A172 (cell line): ENCODE results near the gene TTC29. TPM values are rescaled to one million over a fixed set of nuclear protein-coding genes. Genes with fewer than 3 reads are reported as not detected.
"Not testable (repeated sequence)": the region's sequence is repeated elsewhere in the genome, so short reads cannot be mapped to it uniquely, and the experiment has no call there.

Experiments used
- DNase-seq: peaks from one replicate; pipeline ENCODE4 v3.0.0-alpha.2; 2015; ENCODE audit warnings: low spot score
- total RNA-seq: library from RNA; depleted of rRNA; stranded (reverse); fragments of >200 nt; shearing (Covaris generic); gene quantifications from 2 replicates; pipeline ENCODE4 v1.2.3, GENCODE V29; 2014

TTC29 gene
- total RNA-seq, 1 experiment from 2014 or later = not detected

- DNase-seq = no peak
Observed at GRCh38 chr4:146855761-146856160, 89.9 kb downstream of the TTC29 start.

DNA sequence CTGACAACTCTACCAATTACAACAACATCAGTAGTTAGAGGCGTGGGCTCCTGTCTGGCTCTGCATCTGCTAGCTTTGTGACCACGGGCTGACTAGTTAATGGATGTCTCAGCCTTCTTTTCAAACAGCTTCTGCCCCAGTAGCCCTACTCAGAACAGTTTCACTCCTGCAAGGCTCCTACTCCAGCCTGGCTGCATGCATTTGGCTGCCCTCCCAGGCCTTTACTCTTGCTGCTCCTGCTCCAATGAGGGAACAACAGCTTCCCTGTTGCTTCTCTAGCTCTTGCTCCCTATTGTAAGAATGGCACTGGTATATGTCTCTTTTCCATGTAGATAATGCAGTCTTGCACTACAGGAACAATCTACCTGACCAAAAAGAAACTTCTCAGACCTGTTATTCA is 93.3 kb downstream of the TTC29 start:
- no peak for DNase-seq

DNA sequence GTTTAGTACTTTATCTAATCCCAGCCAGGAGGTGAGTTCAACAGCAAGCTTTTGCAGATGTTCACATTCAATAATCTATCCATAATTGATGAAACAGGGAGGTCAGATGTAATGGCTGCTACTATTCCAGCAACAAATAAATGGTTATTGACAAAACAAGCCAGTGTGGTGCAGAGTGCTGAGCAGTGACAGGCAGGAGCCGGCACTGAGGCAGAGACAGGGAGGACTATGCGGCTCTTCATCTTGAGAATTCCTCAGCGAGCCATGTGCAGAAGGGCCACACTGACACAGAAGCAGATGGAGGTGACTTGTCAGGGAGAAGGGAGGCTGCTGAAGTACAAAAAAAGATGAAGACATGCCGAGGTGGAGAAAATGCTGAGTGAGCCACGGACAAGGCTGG is 98.3 kb downstream of the TTC29 start:
- DNase-seq = no peak

DNA sequence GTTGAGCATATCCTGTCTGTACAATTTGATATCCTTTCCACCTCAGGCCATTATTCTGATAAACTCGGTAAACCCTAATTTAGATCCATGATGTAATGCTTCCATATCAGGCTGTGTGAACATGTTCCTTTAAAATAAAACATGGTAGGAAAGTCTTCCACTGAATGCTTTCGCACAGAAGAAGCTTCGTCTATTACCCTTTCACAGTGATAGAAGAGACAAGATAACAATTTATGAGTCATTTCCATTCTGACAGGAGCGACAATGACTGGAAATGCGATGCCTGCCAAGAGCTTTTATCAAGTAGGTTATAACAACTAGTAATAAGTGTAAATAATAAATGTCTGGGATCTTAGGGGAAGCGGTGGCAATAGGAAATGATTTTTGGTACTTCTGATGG is 98.8 kb downstream of the TTC29 start:
- no peak for DNase-seq

DNA sequence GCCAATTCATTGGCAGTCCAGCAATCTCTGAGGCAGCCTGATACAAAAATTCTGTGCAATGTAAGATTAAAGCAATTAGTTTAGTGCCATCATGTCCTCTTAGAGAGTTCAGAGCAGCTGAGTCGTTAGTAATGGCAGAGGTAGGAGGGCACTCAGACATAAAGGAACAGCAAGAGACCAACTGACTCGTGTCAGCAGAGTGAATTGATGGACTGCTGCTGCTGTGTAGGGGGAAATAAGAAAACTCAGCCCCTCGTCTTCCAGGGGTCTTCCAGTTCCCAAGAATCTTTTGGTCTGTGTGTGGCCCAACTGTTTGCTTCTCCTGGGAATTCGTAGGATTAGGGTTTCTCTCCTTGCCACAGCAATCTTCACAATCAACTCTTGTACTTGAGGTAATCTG is 100.9 kb downstream of the TTC29 start:
- DNase-seq = no peak

DNA sequence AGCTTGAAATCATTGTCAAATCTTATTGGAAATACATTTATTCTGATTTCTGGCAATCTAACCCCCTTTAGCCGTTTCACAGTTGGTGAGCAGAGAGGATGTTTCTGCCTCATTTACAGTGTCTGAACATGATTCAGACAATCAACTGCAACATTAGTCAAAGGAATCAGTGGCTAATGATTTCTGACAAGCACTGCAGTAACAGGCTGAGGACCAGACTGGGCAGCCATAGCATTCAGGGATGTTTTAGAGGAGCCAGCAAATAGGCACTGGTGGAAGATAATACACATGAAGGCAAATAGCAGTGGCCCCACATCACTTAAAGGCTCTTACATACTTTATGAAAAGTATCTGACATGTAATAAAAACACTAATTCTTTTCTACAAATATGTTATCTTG is 102.8 kb downstream of the TTC29 start:
- DNase-seq = no peak

GRCh38 chr4:146840731-146841130 is 104.9 kb downstream of the TTC29 start:
- no peak for DNase-seq

DNA sequence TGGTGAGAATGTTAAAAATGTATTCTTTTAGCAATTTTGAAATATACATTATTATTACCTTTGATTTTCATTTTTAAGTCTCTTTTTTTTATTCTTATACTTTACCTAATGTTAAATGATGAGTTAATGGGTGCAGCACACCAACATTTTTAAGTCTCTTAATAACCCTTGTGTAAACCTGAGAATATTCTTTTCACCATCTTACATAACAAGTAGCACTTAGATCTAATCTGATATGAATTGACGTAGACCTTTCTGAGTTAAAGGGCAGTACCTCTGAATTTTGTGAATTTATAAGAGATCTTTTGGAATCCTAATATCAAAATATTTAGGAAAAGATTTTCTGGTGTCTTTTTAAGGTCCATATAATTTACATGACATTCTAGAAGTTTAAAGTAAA is 110.6 kb downstream of the TTC29 start:
- no peak for DNase-seq

DNA sequence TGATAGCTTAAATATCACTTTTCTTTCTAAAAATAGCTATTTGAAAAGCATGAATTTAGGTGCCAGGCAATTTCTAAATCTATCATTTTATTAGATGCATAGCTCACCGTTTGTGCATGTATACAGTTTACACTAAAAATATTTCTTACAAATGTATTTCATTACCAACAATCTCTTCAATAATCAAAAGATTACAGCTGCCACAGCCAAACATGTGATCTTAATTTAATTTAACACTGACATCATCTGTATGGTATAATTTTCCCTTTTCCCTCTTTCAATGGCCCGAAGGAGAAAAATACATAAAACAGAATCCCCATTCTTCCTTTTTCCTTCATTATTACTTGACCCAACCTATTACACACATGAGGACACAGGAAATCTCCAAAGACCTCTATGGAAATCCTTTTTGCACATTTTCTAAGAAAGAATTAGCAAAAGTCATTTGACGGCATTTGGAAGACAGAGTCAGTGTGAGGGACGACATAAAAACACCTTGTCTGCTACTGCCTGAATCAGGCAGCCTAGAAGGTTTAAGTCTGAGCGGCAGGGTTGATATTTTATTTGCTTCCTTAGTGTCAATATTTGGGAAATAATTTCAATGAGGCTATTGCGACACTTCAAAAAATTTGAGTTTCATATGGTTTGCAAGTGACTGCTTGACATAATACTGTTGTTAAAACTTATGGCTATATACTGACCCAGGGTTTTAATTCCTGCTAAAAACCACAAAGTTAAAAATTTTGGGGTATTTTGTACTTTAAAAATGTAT is 111.2 kb downstream of the TTC29 start:
- no peak for DNase-seq

GRCh38 chr4:146833530-146833929 is 112.1 kb downstream of the TTC29 start:
- DNase-seq = no peak

DNA sequence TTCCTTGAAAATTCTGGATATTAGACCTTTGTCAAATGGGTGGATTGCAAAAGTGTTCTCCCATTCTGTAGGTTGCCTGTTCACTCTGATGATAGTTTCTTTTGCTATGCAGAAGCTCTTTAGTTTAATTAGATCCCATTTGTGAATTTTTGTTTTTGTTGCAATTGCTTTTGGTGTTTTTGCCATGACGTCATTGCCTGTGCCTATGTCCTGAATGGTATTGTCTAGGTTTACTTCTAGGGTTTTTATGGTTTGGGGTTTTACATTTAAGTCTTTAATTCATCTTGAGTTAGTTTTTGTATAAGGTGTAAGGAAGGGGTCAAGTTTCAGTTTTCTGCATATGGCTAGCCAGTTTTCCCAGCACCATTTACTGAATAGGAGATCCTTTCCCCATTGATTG is 122.7 kb downstream of the TTC29 start:
- DNase-seq = not testable (repeated sequence)

- peak; percentile 0 for DNase-seq
Observed at GRCh38 chr4:146814750-146815149, 130.9 kb downstream of the TTC29 start.

GRCh38 chr4:146795711-146796110 is 150.0 kb downstream of the TTC29 start:
- DNase-seq = no peak

DNA sequence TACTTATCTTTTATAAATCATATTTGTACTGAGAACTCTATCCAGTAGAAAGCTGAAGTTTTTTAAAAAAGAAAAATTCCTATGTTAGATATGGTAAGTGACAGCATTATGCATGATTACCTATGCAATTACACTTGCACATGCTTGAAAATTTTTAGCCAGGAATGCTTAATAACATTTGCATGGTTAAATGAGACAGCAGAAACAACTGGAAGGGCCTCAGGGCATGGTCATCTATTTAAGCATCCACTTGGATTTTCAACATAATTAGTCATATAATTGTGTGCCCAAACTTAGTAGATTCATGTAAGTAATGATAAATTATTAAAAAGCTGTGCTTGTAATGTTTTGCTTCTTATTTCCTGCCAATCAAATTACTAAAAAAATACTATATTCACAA is 151.9 kb downstream of the TTC29 start:
- DNase-seq = no peak

GRCh38 chr4:146791439-146791838 is 154.2 kb downstream of the TTC29 start:
- DNase-seq = no peak

DNA sequence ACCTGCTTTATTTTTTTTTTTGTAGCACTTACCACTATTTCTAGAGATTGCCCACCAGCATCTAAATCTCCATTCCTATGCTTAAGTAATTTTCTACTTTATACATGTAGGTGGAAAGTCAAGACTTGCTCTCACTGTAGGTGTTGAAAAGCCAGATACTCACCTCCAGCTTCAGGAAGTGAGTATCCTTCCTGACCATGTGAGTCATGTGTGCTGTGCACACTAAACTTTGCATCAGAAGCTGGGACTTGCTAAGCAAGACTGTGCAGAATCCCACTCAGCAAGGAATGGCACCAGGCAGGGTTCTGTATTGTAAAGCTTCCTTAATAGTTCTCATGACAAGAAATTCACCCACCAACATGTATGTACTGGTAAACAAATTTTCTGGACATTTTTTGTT is 155.1 kb downstream of the TTC29 start:
- no peak for DNase-seq

DNA sequence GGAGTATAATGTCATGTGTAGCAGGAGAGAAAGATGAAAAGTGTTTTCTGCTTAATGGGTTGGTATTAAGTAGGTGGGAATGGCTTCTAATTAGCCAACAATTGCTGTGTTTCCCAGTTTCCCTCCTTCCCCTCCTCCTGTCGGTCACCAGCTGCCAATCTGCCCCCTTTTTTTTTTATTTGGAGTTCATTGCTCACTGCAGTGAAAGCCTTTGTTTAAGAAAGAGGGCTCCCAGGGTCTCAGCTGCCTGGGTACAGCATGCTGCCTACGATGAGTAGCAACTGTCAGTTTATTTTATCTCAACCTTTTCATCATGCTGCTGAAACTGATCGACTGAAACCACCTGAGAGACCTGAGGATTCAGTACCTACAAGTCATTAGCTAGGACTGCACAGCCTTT is 157.9 kb downstream of the TTC29 start:
- no peak for DNase-seq

GRCh38 chr4:146776691-146777090 is 169.0 kb downstream of the TTC29 start:
- no peak for DNase-seq

DNA sequence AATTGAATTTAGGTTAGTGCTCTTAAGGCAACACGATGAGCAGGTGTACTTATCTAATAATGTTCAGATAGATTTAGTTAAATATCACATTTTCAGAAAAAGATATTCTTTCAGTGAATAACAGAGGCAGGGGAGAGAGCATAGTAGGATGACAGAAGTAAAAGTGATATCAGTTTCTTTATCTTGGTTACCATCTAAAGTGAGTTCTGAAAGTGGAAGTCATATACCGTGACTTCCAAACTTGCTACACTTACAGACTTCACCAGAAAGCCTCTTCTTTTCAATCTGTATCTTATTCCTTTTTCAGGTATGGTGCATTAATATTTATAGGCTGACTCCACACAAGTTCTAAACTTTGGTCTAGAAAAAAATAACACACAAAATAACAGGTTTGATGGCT is 182.1 kb downstream of the TTC29 start:
- no peak for DNase-seq

- DNase-seq = no peak
Observed at GRCh38 chr4:146762016-146762415, 183.6 kb downstream of the TTC29 start.

DNA sequence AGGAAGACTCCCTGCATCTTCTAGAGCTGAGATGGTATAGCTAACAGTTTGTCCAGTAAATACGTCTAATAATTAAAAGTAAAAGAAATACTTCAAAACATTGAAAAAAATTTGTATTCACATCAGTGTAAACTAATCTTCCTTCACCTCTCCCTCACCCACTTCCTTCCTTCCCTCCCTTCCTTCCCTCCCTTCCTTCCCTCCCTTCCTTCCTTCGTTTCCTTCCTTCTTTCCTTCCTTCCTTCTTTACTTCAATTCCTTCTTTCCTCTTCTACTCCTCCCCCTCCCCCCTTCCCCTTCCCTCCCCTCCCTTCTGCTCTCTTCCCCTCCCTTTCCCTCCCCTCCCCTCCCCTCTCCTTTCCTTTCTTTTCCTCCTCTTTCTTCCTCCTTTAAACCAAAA is 203.2 kb downstream of the TTC29 start:
- DNase-seq = no peak

- no peak for DNase-seq
Observed at GRCh38 chr4:146739182-146739581, 206.5 kb downstream of the TTC29 start.

GRCh38 chr4:146723519-146723918 is 222.1 kb downstream of the TTC29 start:
- DNase-seq = not testable (repeated sequence)

GRCh38 chr4:146709956-146710355 is 235.7 kb downstream of the TTC29 start:
- DNase-seq = peak; percentile 13
